H9 (cell line): Measurements from ENCODE around the gene ERAP2. TPM values are rescaled to one million over a fixed set of nuclear protein-coding genes. Genes with fewer than 3 reads are reported as not detected.

Source experiments
- DNase-seq: peaks from one replicate; pipeline ENCODE4 v3.0.0-alpha.2; 2017
- H2AFZ ChIP-seq: one replicate; pipeline ENCODE4 v1.6.1; 2013; ENCODE audit warnings: mild to moderate bottlenecking, low read length, control low read depth, moderate library complexity
- H2AK5ac ChIP-seq: 2 replicates; pipeline ENCODE4 v1.6.1; 2013; ENCODE audit warnings: low read length, control low read depth, mixed read lengths; ENCODE audit not compliant: insufficient read length
- H2BK120ac ChIP-seq: one replicate; pipeline ENCODE4 v1.6.1; 2013; ENCODE audit warnings: low read depth, mild to moderate bottlenecking, low read length, control low read depth, inconsistent platforms; ENCODE audit not compliant: poor library complexity, severe bottlenecking
- H2BK12ac ChIP-seq: 2 replicates; pipeline ENCODE4 v1.6.1; 2013; ENCODE audit warnings: low read length, control low read depth, mixed read lengths, low read depth; ENCODE audit not compliant: insufficient read length
- H2BK15ac ChIP-seq: 2 replicates; pipeline ENCODE4 v1.6.1; 2013; ENCODE audit warnings: low read depth, low read length, control low read depth
- H2BK20ac ChIP-seq: one replicate; pipeline ENCODE4 v1.6.1; 2013; ENCODE audit warnings: low read depth, mild to moderate bottlenecking, low read length, control low read depth, inconsistent platforms; ENCODE audit not compliant: poor library complexity, severe bottlenecking
- H2BK5ac ChIP-seq: 2 replicates; pipeline ENCODE4 v1.6.1; 2013; ENCODE audit warnings: low read length, control low read depth, mixed read lengths; ENCODE audit not compliant: insufficient read length
- H3K14ac ChIP-seq: 2 replicates; pipeline ENCODE4 v1.6.1; 2013; ENCODE audit warnings: low read length, control low read depth; ENCODE audit not compliant: insufficient read depth
- H3K18ac ChIP-seq: 2 replicates; pipeline ENCODE4 v1.6.1; 2013; ENCODE audit warnings: low read depth, mild to moderate bottlenecking, mixed read lengths, low read length, control low read depth; ENCODE audit not compliant: insufficient read length
- H3K23ac ChIP-seq: 2 replicates; pipeline ENCODE4 v1.6.1; 2013; ENCODE audit warnings: low read length, control low read depth, mixed read lengths, low read depth; ENCODE audit not compliant: insufficient read length
- H3K23me2 ChIP-seq: 2 replicates; pipeline ENCODE4 v1.6.1; 2013; ENCODE audit warnings: low read depth, mild to moderate bottlenecking, mixed read lengths, low read length, control low read depth; ENCODE audit not compliant: insufficient read length, poor library complexity, severe bottlenecking
- H3K27ac ChIP-seq: 2 replicates; pipeline ENCODE4 v1.5.1; 2013; ENCODE audit warnings: low read length, control low read depth, mixed read lengths, low read depth; ENCODE audit not compliant: insufficient read length
- H3K27me3 ChIP-seq: 2 replicates; pipeline ENCODE4 v1.6.1; 2013; ENCODE audit warnings: low read length, control low read depth, inconsistent platforms; ENCODE audit not compliant: insufficient read depth
- H3K4ac ChIP-seq: 2 replicates; pipeline ENCODE4 v1.6.1; 2013; ENCODE audit warnings: low read depth, mild to moderate bottlenecking, control low read depth, inconsistent platforms, low read length, moderate library complexity
- H3K4me1 ChIP-seq: 2 replicates; pipeline ENCODE4 v1.6.1; 2013; ENCODE audit warnings: low read length, control low read depth, inconsistent platforms; ENCODE audit not compliant: insufficient read depth
- H3K4me2 ChIP-seq: 2 replicates; pipeline ENCODE4 v1.6.1; 2013; ENCODE audit warnings: low read length, control low read depth, mixed read lengths; ENCODE audit not compliant: insufficient read length, insufficient read depth
- H3K56ac ChIP-seq: 2 replicates; pipeline ENCODE4 v1.6.1; 2013; ENCODE audit warnings: low read depth, mild to moderate bottlenecking, mixed read lengths, low read length, control low read depth; ENCODE audit not compliant: insufficient read length
- H3K79me1 ChIP-seq: 2 replicates; pipeline ENCODE4 v1.6.1; 2013; ENCODE audit warnings: low read depth, mild to moderate bottlenecking, moderate library complexity, low read length, control low read depth, inconsistent platforms; ENCODE audit not compliant: insufficient read depth, poor library complexity, severe bottlenecking
- H3K79me2 ChIP-seq: 2 replicates; pipeline ENCODE4 v1.6.1; 2013; ENCODE audit warnings: low read length, control low read depth, inconsistent platforms; ENCODE audit not compliant: insufficient read depth
- H3K9ac ChIP-seq: 2 replicates; pipeline ENCODE4 v1.6.1; 2013; ENCODE audit warnings: low read length, control low read depth, mixed read lengths; ENCODE audit not compliant: insufficient read length; ENCODE audit errors: extremely low read depth
- H3K9me3 ChIP-seq: one replicate; pipeline ENCODE4 v1.6.1; 2013; ENCODE audit warnings: low read depth, low read length, inconsistent platforms; ENCODE audit not compliant: control insufficient read depth
- H3T11ph ChIP-seq: one replicate; pipeline ENCODE4 v1.6.1; 2013; ENCODE audit warnings: mild to moderate bottlenecking, low read length, control low read depth, inconsistent platforms
- H4K20me1 ChIP-seq: one replicate; pipeline ENCODE4 v1.6.1; 2013; ENCODE audit not compliant: control insufficient read depth, insufficient read length, insufficient read depth
- H4K5ac ChIP-seq: 2 replicates; pipeline ENCODE4 v1.6.1; 2013; ENCODE audit warnings: low read depth, mild to moderate bottlenecking, mixed read lengths, low read length, control low read depth; ENCODE audit not compliant: insufficient read length
- H4K8ac ChIP-seq: replicated peaks from 2 replicates; pipeline ENCODE4 v1.6.1; 2013; ENCODE audit warnings: low read length, control low read depth, mixed read lengths, low read depth; ENCODE audit not compliant: insufficient read length
- H4K91ac ChIP-seq: 2 replicates; pipeline ENCODE4 v1.6.1; 2013; ENCODE audit warnings: low read depth, mild to moderate bottlenecking, moderate library complexity, mixed read lengths, low read length, control low read depth; ENCODE audit not compliant: insufficient read length
- H3K27ac Mint-ChIP-seq, 3 experiments: 2 replicates in 2 of 3; 3 replicates in 1 of 3; pipeline ENCODE4 v1.8.0; 2020 to 2021; ENCODE audit warnings: mixed read lengths in 3 of 3, mild to moderate bottlenecking in 1 of 3, moderate library complexity in 1 of 3
- H3K27me3 Mint-ChIP-seq: 2 replicates; pipeline ENCODE4 v1.8.0; 2021; ENCODE audit warnings: low read depth, mild to moderate bottlenecking, moderate library complexity, mixed read lengths
- H3K36me3 Mint-ChIP-seq, 3 experiments: 2 replicates in 2 of 3; 3 replicates in 1 of 3; pipeline ENCODE4 v1.8.0; 2020 to 2021; ENCODE audit warnings: low read depth in 3 of 3, mixed read lengths in 3 of 3; ENCODE audit not compliant: insufficient read depth in 1 of 3
- H3K4me1 Mint-ChIP-seq, 2 experiments: 2 replicates each; pipeline ENCODE4 v1.8.0; 2020; ENCODE audit warnings: mixed read lengths in 2 of 2
- H3K4me3 Mint-ChIP-seq, 2 experiments: 2 replicates in 1 of 2; 3 replicates in 1 of 2; pipeline ENCODE4 v1.8.0; 2020 to 2021; ENCODE audit warnings: mild to moderate bottlenecking in 2 of 2, mixed read lengths in 2 of 2, moderate library complexity in 1 of 2
- H3K9me3 Mint-ChIP-seq, 2 experiments: 2 replicates in 1 of 2; 3 replicates in 1 of 2; pipeline ENCODE4 v1.8.0; 2020; ENCODE audit warnings: mild to moderate bottlenecking in 2 of 2, mixed read lengths in 2 of 2, moderate library complexity in 1 of 2
- WGBS: extraction: QIAGEN DNeasy Blood & Tissue Kit; methylation state at CpG from one replicate; pipeline ENCODE4 v1.1.7; 2013; ENCODE audit warnings: missing lambda C conversion rate, low lambda C conversion rate, mixed read lengths; ENCODE audit not compliant: insufficient read length; ENCODE audit errors: extremely low coverage; 5-methylcytosine and 5-hydroxymethylcytosine counted together
- total RNA-seq: library from RNA; stranded (reverse); gene quantifications from 2 replicates; pipeline ENCODE4 v1.2.1, GENCODE V29; 2021
- TF ChIP-seq, protein P1 (sequence below): fragments of 200-600 bp; sonication (generic); conservative IDR thresholded peaks from 3 replicates; pipeline ENCODE4 v1.8.0; 2021; ENCODE audit warnings: antibody characterized with exemption, mild to moderate bottlenecking

ERAP2 gene
- total RNA-seq, 1 experiment from 2014 or later: 0.09 TPM

DNA sequence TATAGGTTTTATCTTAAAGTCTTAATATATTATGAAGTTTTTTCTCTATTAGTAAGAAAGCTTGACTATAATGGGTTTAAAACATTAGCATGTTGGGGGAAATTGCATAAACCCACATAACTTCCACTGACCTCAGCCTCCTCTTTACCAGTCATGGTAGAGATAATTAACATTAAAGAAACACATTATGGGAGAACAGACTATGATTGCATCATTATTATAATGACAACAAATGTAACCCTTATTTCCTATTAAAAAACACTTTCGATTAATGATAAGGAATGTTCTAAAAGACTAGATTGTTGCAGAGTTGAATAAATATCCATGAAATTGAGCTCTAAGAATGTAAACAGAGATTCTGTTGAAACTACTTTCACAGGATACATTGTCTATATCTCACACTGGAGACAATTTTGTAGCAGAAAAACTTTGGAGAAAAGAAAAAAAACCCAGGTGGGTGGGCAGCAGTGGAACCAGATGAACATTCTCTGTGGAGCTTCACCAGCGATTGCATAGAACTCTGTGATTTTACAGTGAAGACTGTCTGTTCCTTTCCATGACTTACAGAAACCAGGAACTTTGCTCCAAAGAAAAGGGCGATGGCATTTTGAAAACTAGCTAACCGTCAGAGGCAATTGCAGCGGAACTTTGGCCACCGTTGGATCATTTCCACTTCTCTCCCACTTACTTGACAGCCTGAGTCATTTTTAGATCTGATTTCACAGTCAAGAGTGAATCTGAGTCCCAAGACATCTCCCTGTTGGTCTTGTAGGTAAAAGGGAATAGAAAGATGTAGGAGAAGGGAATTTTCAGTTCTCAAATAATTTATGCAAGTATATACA lies 21.0 kb upstream of the ERAP2 start:
- DNase-seq: no peak
- no peaks in the 10 kb centered on the region for H3K27me3 Mint-ChIP-seq
- Histone ChIP-seq H4K91ac (no peak overlapping the region), H2BK12ac (no peak overlapping the region), H4K5ac (no peak overlapping the region), H2BK15ac (no peak overlapping the region), H3K9me3 (no peaks in the 10 kb centered on the region), H3K79me2 (no peaks in the 10 kb centered on the region), H3K9ac (no peak overlapping the region), H2AK5ac (no peak overlapping the region), H4K20me1 (no peaks in the 10 kb centered on the region), H3K56ac (no peak overlapping the region), H2BK120ac (no peak overlapping the region), H3K27ac (no peak overlapping the region), H3K79me1 (no peaks in the 10 kb centered on the region), H2AFZ (no peak overlapping the region), H3K27me3 (no peaks in the 10 kb centered on the region), H4K8ac (no peak overlapping the region), H3K18ac (no peak overlapping the region), H3K23ac (no peak overlapping the region), H3K23me2 (no peaks in the 10 kb centered on the region), H3K4ac (no peak overlapping the region), H3K4me1 (no peaks in the 10 kb centered on the region), H2BK5ac (no peak overlapping the region), H3K4me2 (no peak overlapping the region), H2BK20ac (no peak overlapping the region), H3K14ac (no peak overlapping the region), H3T11ph (no peak overlapping the region)
- H3K27ac Mint-ChIP-seq: no peak overlapping the region
- no peaks in the 10 kb centered on the region for H3K4me1 Mint-ChIP-seq
- no CpG with 5 or more reads among the region's 6 CpGs for WGBS
- TF ChIP-seq, protein P1, sequence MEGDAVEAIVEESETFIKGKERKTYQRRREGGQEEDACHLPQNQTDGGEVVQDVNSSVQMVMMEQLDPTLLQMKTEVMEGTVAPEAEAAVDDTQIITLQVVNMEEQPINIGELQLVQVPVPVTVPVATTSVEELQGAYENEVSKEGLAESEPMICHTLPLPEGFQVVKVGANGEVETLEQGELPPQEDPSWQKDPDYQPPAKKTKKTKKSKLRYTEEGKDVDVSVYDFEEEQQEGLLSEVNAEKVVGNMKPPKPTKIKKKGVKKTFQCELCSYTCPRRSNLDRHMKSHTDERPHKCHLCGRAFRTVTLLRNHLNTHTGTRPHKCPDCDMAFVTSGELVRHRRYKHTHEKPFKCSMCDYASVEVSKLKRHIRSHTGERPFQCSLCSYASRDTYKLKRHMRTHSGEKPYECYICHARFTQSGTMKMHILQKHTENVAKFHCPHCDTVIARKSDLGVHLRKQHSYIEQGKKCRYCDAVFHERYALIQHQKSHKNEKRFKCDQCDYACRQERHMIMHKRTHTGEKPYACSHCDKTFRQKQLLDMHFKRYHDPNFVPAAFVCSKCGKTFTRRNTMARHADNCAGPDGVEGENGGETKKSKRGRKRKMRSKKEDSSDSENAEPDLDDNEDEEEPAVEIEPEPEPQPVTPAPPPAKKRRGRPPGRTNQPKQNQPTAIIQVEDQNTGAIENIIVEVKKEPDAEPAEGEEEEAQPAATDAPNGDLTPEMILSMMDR: no peak
- no peaks in the 10 kb centered on the region; a peak in 1 of 5 replicates for H3K9me3 Mint-ChIP-seq
- no peak overlapping the region for H3K4me3 Mint-ChIP-seq
- H3K36me3 Mint-ChIP-seq: no peaks in the 10 kb centered on the region
